Measurements from ENCODE around the gene RAD54L. TPM values are rescaled to one million over a fixed set of nuclear protein-coding genes. Genes with fewer than 3 reads are reported as not detected.
A peak's percentile ranks its signal among the peaks of the same experiment; 100 is the strongest.

Gene RAD54L
- total RNA-seq, 2 donors from 2014 or later: 38.6 to 58.3 TPM

- Histone ChIP-seq H3K36me3 (ENCODE audit: control insufficient read depth, insufficient read depth, low read length) (no peaks in the 10 kb centered on the region), H3K4me1 (ENCODE audit: control insufficient read depth, insufficient read depth, low read length) (no peaks in the 10 kb centered on the region), H3K9ac (ENCODE audit: extremely low read depth, low read length, poor library complexity, severe bottlenecking) (no peak overlapping the region), H3K27me3 (ENCODE audit: control insufficient read depth, insufficient read depth, low read length, poor library complexity, severe bottlenecking) (no peaks in the 10 kb centered on the region), H3K27ac (ENCODE audit: low read depth, low read length) (no peak overlapping the region), H3K9me3 (ENCODE audit: control insufficient read depth, low read length) (no peaks in the 10 kb centered on the region), H3K4me3 (ENCODE audit: low read length) (no peak overlapping the region)
- H3K36me3 Mint-ChIP-seq (ENCODE audit: low read depth): peaks cover 1% of the 10 kb centered on the region
- DNase-seq: no peak
- no peak overlapping the region for H3K4me3 Mint-ChIP-seq
- no peaks in the 10 kb centered on the region for H3K9me3 Mint-ChIP-seq
- 90 to 92% methylated on average over 3 of the region's 3 CpGs for whole genome bisulfite sequencing, 2 experiments (ENCODE audit: insufficient coverage in 1 of 2, insufficient read length in 1 of 2)
- H3K27me3 Mint-ChIP-seq (ENCODE audit: insufficient read depth): no peaks in the 10 kb centered on the region
- peaks cover 11% of the 10 kb centered on the region for H3K4me1 Mint-ChIP-seq
- no peak for TF ChIP-seq CTCF (conservative IDR thresholded peaks at IDR 0.05)
- no peak overlapping the region for H3K27ac Mint-ChIP-seq
Observed at GRCh38 chr1:46205141-46205540, 42.4 kb upstream of the RAD54L start.

- no peak overlapping the region for H3K27ac ChIP-seq (ENCODE audit: low read depth, low read length)
- no peaks in the 10 kb centered on the region for H3K9me3 ChIP-seq (ENCODE audit: control insufficient read depth, low read length)
- no peaks in the 10 kb centered on the region for H3K9me3 Mint-ChIP-seq
- H3K27me3 ChIP-seq (ENCODE audit: control insufficient read depth, insufficient read depth, low read length, poor library complexity, severe bottlenecking): no peaks in the 10 kb centered on the region
- no peak for DNase-seq
- H3K27ac Mint-ChIP-seq: no peak overlapping the region
- WGBS, 2 experiments (ENCODE audit: insufficient coverage in 1 of 2, insufficient read length in 1 of 2): 80 to 91% methylated on average over 1 to 3 of the region's 3 CpGs
- no peaks in the 10 kb centered on the region for H3K36me3 ChIP-seq (ENCODE audit: control insufficient read depth, insufficient read depth, low read length)
- H3K4me3 ChIP-seq (ENCODE audit: low read length): no peak overlapping the region
- TF ChIP-seq CTCF (conservative IDR thresholded peaks at IDR 0.05): no peak
- H3K4me1 ChIP-seq (ENCODE audit: control insufficient read depth, insufficient read depth, low read length): no peaks in the 10 kb centered on the region
- H3K4me3 Mint-ChIP-seq: no peak overlapping the region
- peaks cover 1% of the 10 kb centered on the region for H3K36me3 Mint-ChIP-seq (ENCODE audit: low read depth)
- no peak overlapping the region for H3K9ac ChIP-seq (ENCODE audit: extremely low read depth, low read length, poor library complexity, severe bottlenecking)
- H3K27me3 Mint-ChIP-seq (ENCODE audit: insufficient read depth): no peaks in the 10 kb centered on the region
- peaks cover 11% of the 10 kb centered on the region for H3K4me1 Mint-ChIP-seq
Observed at GRCh38 chr1:46205791-46206190, 41.8 kb upstream of the RAD54L start.

- H3K4me1 Mint-ChIP-seq: peaks cover 11% of the 10 kb centered on the region
- Histone ChIP-seq H3K4me3 (ENCODE audit: low read length) (no peak overlapping the region), H3K27me3 (ENCODE audit: control insufficient read depth, insufficient read depth, low read length, poor library complexity, severe bottlenecking) (no peaks in the 10 kb centered on the region), H3K9ac (ENCODE audit: extremely low read depth, low read length, poor library complexity, severe bottlenecking) (no peak overlapping the region), H3K4me1 (ENCODE audit: control insufficient read depth, insufficient read depth, low read length) (no peaks in the 10 kb centered on the region), H3K9me3 (ENCODE audit: control insufficient read depth, low read length) (no peaks in the 10 kb centered on the region), H3K27ac (ENCODE audit: low read depth, low read length) (no peak overlapping the region), H3K36me3 (ENCODE audit: control insufficient read depth, insufficient read depth, low read length) (no peaks in the 10 kb centered on the region)
- no peaks in the 10 kb centered on the region for H3K9me3 Mint-ChIP-seq
- peak overlapping the region; percentile 52 for H3K27ac Mint-ChIP-seq
- no peak for DNase-seq
- H3K36me3 Mint-ChIP-seq (ENCODE audit: low read depth): peaks cover 1% of the 10 kb centered on the region
- WGBS, 2 experiments (ENCODE audit: insufficient coverage in 1 of 2, insufficient read length in 1 of 2): 86% methylated on average over 1 of the region's 2 CpGs; no CpG with 5 or more reads in 1 of the 2 experiments
- no peak for TF ChIP-seq CTCF (conservative IDR thresholded peaks at IDR 0.05)
- no peaks in the 10 kb centered on the region for H3K27me3 Mint-ChIP-seq (ENCODE audit: insufficient read depth)
- no peak overlapping the region for H3K4me3 Mint-ChIP-seq
Observed at GRCh38 chr1:46206399-46206798, 41.2 kb upstream of the RAD54L start.
